Activated CD8-positive, alpha-beta memory T cell treated with anti-CD3 and anti-CD28 coated beads, Interleukin-2, amount 10 ng/mL, durations not matched to agents 7 days and 5 days (primary cell): ENCODE results near the gene COL6A2. TPM values are rescaled to one million over a fixed set of nuclear protein-coding genes. Genes with fewer than 3 reads are reported as not detected.
A peak's percentile ranks its signal among the peaks of the same experiment; 100 is the strongest.
"Not testable (repeated sequence)": the region's sequence is repeated elsewhere in the genome, so short reads cannot be mapped to it uniquely, and the experiment has no call there.

Experiments
- ATAC-seq: fragments of 150-1000 bp; cut with Tn5 transposase; one replicate; pipeline ENCODE4 v1.10.0; 2021; ENCODE audit warnings: moderate library complexity
- CTCF ChIA-PET: fragments of 350-600 bp; sonication (Branson Sonifier 250); formaldehyde crosslinking; loops from one replicate; lab custom pipeline; 2021; ENCODE audit warnings: antibody characterized with exemption; lab: Charles Lee
- DNase-seq: peaks from one replicate; pipeline ENCODE4 v3.0.0-alpha.2; 2020
- H3K27ac Mint-ChIP-seq: one replicate; pipeline ENCODE4 v1.8.0; 2021; ENCODE audit warnings: mild to moderate bottlenecking, mixed read lengths
- H3K27me3 Mint-ChIP-seq: one replicate; pipeline ENCODE4 v1.8.0; 2021; ENCODE audit warnings: mixed read lengths
- H3K36me3 Mint-ChIP-seq: one replicate; pipeline ENCODE4 v1.8.0; 2021; ENCODE audit warnings: mild to moderate bottlenecking, mixed read lengths
- H3K4me1 Mint-ChIP-seq: one replicate; pipeline ENCODE4 v1.8.0; 2021; ENCODE audit warnings: mixed read lengths
- H3K4me3 Mint-ChIP-seq: one replicate; pipeline ENCODE4 v1.8.0; 2021; ENCODE audit warnings: mild to moderate bottlenecking, moderate library complexity, mixed read lengths
- H3K9me3 Mint-ChIP-seq: one replicate; pipeline ENCODE4 v1.8.0; 2022; ENCODE audit warnings: low read depth, mixed read lengths
- total RNA-seq, 2 experiments: library from RNA; stranded (reverse); gene quantifications; one replicate each; pipeline ENCODE4 v1.2.3, GENCODE V29; 2021

The COL6A2 gene
- total RNA-seq, 2 experiments from 2014 or later, result 5.0 to 17.9 TPM

DNA sequence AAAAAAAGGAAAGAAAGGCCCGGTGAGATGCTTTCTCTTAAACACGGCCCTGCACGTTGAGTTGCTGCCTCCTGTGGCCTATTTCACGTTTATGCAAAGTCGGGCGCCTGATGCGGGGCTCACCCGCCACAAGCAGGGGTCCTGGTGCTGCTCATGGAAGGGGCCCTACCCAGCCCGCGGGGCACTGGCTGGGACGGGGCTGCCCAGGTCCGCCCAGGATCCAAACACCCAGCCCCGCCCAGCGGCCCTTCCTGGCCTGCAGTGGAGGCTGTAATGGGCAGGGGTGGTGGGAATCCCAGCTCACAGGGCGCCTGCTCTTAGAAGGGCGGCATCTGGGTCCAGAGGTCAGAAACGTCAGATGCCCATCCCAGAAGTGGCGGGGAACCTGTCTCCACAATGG is 1.6 kb downstream of the COL6A2 start:
- DNase-seq (peak; percentile 38), ATAC-seq (no peak)
- H3K4me1 Mint-ChIP-seq, result peaks cover 2% of the 10 kb centered on the region
- CTCF ChIA-PET, result no interaction called here
- peaks cover 6% of the 10 kb centered on the region for H3K36me3 Mint-ChIP-seq
- peaks cover 52% of the 10 kb centered on the region for H3K27me3 Mint-ChIP-seq
- H3K4me3 Mint-ChIP-seq, result no peak overlapping the region
- H3K9me3 Mint-ChIP-seq, result peaks cover 4% of the 10 kb centered on the region
- no peak overlapping the region for H3K27ac Mint-ChIP-seq

DNA sequence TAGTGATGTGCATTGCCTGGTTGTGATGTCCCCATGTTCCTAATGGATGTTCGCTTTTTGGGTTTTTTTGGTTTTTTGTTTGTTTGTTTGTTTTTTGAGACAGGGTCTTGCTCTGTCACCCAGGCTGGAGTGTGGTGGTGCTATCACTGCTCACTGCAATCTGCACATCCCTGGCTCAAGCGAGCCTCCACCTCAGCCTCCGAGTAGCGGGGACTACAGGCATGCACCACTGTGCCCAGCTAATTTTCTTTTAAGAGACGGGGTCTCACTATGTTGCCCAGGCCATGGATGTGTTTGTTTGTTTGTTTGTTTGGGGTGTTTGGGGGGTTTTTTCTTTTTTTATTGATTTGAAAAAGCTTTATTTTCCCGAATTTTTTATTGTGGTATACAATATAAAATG is 2.1 kb downstream of the COL6A2 start:
- Mint-ChIP-seq H3K4me3 (no peak overlapping the region), H3K36me3 (peaks cover 6% of the 10 kb centered on the region), H3K27ac (no peak overlapping the region), H3K9me3 (peaks cover 4% of the 10 kb centered on the region), H3K27me3 (peaks cover 55% of the 10 kb centered on the region), H3K4me1 (peaks cover 1% of the 10 kb centered on the region)
- CTCF ChIA-PET, result interaction anchor here (0.8 kb wide), 1 partner anchor 126 kb away, joined by 6 read pairs; no protein-coding TSS in a partner anchor
- DNase-seq (peak; percentile 28), ATAC-seq (no peak)

- CTCF ChIA-PET, result interaction anchor here (0.8 kb wide), 1 partner anchor 127 kb away, joined by 6 read pairs; no protein-coding TSS in a partner anchor
- H3K36me3 Mint-ChIP-seq, result peaks cover 6% of the 10 kb centered on the region
- ATAC-seq (no peak), DNase-seq (peak; percentile 32)
- H3K4me1 Mint-ChIP-seq, result peaks cover 1% of the 10 kb centered on the region
- H3K27me3 Mint-ChIP-seq, result peaks cover 55% of the 10 kb centered on the region
- H3K4me3 Mint-ChIP-seq, result no peak overlapping the region
- peaks cover 4% of the 10 kb centered on the region for H3K9me3 Mint-ChIP-seq
- no peak overlapping the region for H3K27ac Mint-ChIP-seq
These were observed 2.5 kb downstream of the COL6A2 start for GRCh38 chr21:46100426-46100825.

- Mint-ChIP-seq H3K4me3 (no peak overlapping the region), H3K36me3 (peaks cover 6% of the 10 kb centered on the region), H3K4me1 (peaks cover 1% of the 10 kb centered on the region), H3K9me3 (peaks cover 4% of the 10 kb centered on the region), H3K27ac (no peak overlapping the region), H3K27me3 (peaks cover 57% of the 10 kb centered on the region)
- DNase-seq (peak; percentile 28), ATAC-seq (no peak)
- CTCF ChIA-PET, result interaction anchor here (0.8 kb wide), 1 partner anchor 127 kb away, joined by 6 read pairs; no protein-coding TSS in a partner anchor
These were observed 3.0 kb downstream of the COL6A2 start for GRCh38 chr21:46100906-46101305.

DNA sequence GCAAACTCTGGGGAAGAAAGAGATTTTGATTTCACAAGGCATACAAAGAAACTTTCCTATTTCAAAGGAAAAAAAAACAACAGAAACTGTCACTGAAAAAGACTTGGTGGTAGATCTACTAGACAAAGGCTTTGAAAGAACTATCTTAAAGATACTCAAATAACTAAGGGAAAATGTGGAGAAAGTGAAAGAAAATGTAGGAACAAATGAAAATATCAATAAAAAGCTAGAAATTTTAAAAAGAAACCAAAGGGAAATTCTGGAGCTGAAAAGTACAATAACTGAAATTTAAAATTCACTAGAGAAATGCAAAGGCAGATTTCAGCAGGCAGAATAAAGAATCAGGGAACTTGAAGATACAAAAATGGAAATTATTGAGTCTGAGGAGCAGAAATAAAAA is 6.2 kb downstream of the COL6A2 start:
- CTCF ChIA-PET, result no interaction called here
- Mint-ChIP-seq H3K4me1 (no peaks in the 10 kb centered on the region), H3K27me3 (peaks cover 49% of the 10 kb centered on the region), H3K4me3 (no peak overlapping the region), H3K36me3 (peaks cover 6% of the 10 kb centered on the region), H3K27ac (no peak overlapping the region), H3K9me3 (peaks cover 4% of the 10 kb centered on the region)
- ATAC-seq (no peak), DNase-seq (no peak)

- H3K4me3 Mint-ChIP-seq, H3K9me3 Mint-ChIP-seq, H3K36me3 Mint-ChIP-seq, H3K4me1 Mint-ChIP-seq, CTCF ChIA-PET, H3K27ac Mint-ChIP-seq, DNase-seq, ATAC-seq: not testable (repeated sequence)
- peaks cover 27% of the 10 kb centered on the region for H3K27me3 Mint-ChIP-seq
These were observed 9.5 kb downstream of the COL6A2 start for GRCh38 chr21:46107376-46107775.

GRCh38 chr21:46108827-46109312 is 11.0 kb downstream of the COL6A2 start:
- CTCF ChIA-PET, result no interaction called here
- no peaks in the 10 kb centered on the region for H3K9me3 Mint-ChIP-seq
- H3K27ac Mint-ChIP-seq, result no peak overlapping the region
- no peak for ATAC-seq
- H3K36me3 Mint-ChIP-seq, result peaks cover 2% of the 10 kb centered on the region
- H3K27me3 Mint-ChIP-seq, result peaks cover 14% of the 10 kb centered on the region
- H3K4me3 Mint-ChIP-seq, result no peak overlapping the region
- peak; percentile 18 for DNase-seq
- H3K4me1 Mint-ChIP-seq, result no peaks in the 10 kb centered on the region

- no peaks in the 10 kb centered on the region for H3K36me3 Mint-ChIP-seq
- H3K9me3 Mint-ChIP-seq, result no peaks in the 10 kb centered on the region
- no peak for ATAC-seq
- no peak overlapping the region for H3K4me3 Mint-ChIP-seq
- H3K4me1 Mint-ChIP-seq, result no peaks in the 10 kb centered on the region
- peak; percentile 22 for DNase-seq
- peaks cover 7% of the 10 kb centered on the region for H3K27me3 Mint-ChIP-seq
- CTCF ChIA-PET, result no interaction called here
- no peak overlapping the region for H3K27ac Mint-ChIP-seq
These were observed 11.7 kb downstream of the COL6A2 start for GRCh38 chr21:46109313-46110221.

DNA sequence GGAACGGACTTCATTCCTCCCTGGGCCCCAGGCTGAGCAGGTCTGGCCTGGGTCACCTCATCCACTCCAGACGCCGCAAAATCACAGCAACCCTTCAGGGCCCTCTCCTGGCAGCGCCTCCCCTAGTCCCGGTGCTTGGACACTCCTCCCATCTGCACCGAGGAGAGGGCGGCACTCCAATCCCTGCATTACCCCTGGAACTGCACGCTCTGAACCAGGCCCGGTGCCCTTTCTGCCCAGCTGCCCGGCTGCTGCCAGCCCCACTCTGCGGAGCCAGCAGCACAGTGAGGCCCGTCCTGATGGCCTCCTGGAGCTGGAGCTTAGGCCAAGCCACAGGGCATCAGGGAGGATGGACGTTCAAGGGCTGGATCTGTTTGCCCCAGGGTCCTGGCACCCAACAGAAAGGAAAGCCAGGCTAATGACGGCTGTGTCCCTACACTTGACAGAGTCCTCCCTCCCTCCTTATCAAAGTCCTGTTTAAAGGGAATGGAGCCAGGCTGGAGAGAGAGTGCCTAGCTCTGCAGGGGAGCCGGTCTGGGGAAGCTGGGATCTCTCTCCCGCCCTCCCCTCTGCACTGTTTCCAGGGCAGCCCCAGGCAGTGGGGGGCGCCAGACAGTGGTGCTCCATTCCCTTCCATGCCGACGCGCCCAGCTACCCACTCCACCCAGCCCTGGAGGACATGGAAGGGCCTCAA is 12.7 kb downstream of the COL6A2 start:
- DNase-seq, result peak; percentile 35

GRCh38 chr21:46111193-46111571 is 13.3 kb downstream of the COL6A2 start:
- CTCF ChIA-PET, result no interaction called here
- Mint-ChIP-seq H3K36me3 (no peaks in the 10 kb centered on the region), H3K27ac (no peak overlapping the region), H3K4me1 (no peaks in the 10 kb centered on the region), H3K27me3 (peaks cover 3% of the 10 kb centered on the region), H3K4me3 (no peak overlapping the region), H3K9me3 (no peaks in the 10 kb centered on the region)
- DNase-seq, result peak; percentile 11
- no peak for ATAC-seq

More for the DNA sequence above, 12.7 kb downstream of the COL6A2 start:
- Mint-ChIP-seq H3K4me3 (no peak overlapping the region), H3K27me3 (peaks cover 5% of the 10 kb centered on the region), H3K9me3 (no peaks in the 10 kb centered on the region), H3K4me1 (no peaks in the 10 kb centered on the region), H3K27ac (no peak overlapping the region), H3K36me3 (no peaks in the 10 kb centered on the region)
- CTCF ChIA-PET, result no interaction called here
- ATAC-seq, result no peak

DNA sequence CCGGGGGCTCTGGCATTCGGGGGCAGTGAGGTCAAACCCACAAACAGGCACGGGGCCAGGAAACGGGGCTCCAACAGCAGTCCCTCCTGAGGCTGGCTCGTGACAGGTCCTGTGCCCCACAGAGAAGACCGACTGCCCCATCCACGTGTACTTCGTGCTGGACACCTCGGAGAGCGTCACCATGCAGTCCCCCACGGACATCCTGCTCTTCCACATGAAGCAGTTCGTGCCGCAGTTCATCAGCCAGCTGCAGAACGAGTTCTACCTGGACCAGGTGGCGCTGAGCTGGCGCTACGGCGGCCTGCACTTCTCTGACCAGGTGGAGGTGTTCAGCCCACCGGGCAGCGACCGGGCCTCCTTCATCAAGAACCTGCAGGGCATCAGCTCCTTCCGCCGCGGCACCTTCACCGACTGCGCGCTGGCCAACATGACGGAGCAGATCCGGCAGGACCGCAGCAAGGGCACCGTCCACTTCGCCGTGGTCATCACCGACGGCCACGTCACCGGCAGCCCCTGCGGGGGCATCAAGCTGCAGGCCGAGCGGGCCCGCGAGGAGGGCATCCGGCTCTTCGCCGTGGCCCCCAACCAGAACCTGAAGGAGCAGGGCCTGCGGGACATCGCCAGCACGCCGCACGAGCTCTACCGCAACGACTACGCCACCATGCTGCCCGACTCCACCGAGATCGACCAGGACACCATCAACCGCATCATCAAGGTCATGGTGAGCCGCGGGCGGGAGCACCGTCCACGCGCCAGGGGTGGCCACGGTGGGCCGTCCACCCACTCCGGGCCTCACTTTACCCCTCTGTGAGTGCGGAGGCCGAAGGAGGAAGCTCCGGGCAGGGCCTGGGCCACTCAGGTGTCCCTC is 14.2 kb downstream of the COL6A2 start:
- ATAC-seq (no peak), DNase-seq (peak; percentile 38)
- no peaks in the 10 kb centered on the region for H3K27me3 Mint-ChIP-seq
- CTCF ChIA-PET, result no interaction called here
- no peak overlapping the region for H3K4me3 Mint-ChIP-seq
- no peaks in the 10 kb centered on the region for H3K4me1 Mint-ChIP-seq
- H3K36me3 Mint-ChIP-seq, result no peaks in the 10 kb centered on the region
- no peak overlapping the region for H3K27ac Mint-ChIP-seq
- H3K9me3 Mint-ChIP-seq, result no peaks in the 10 kb centered on the region

DNA sequence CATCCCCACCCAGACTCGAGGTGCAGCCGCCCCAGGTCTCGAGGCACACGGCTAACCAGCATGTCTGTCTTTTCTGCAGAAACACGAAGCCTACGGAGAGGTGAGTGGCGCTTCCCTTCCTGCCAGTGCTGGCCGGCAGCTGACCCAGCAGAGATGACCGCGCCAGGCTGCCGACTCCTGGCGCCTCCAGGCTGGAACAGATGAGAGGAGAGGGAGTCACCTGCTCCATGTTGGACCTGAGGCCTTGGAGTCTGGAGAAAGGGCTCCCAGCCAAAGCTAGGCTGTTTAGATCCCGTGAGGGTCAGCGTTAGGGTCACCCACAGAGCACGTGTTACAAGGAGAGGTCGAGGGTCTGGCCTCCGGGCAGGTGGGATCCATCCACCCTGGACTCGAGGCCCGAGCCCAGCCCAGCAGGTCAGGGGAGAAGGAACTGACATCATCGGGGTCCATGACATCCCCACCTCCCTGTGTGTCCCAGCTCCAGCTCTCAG is 14.9 kb downstream of the COL6A2 start:
- H3K36me3 Mint-ChIP-seq, result no peaks in the 10 kb centered on the region
- no peak overlapping the region for H3K27ac Mint-ChIP-seq
- no peaks in the 10 kb centered on the region for H3K4me1 Mint-ChIP-seq
- DNase-seq (peak; percentile 26), ATAC-seq (no peak)
- H3K27me3 Mint-ChIP-seq, result no peaks in the 10 kb centered on the region
- H3K9me3 Mint-ChIP-seq, result no peaks in the 10 kb centered on the region
- no peak overlapping the region for H3K4me3 Mint-ChIP-seq
- CTCF ChIA-PET, result no interaction called here
